HG02678 (cell line): Measurements from ENCODE around the gene SYP.
"Not testable (repeated sequence)": the region's sequence is repeated elsewhere in the genome, so short reads cannot be mapped to it uniquely, and the experiment has no call there.

Source experiments
- ATAC-seq: cut with Tn5 transposase; IDR thresholded peaks from one replicate; pipeline ENCODE4 v1.9.1; 2021; ENCODE audit warnings: mild to moderate bottlenecking, moderate library complexity; ENCODE audit not compliant: unreplicated experiment

SYP gene

DNA sequence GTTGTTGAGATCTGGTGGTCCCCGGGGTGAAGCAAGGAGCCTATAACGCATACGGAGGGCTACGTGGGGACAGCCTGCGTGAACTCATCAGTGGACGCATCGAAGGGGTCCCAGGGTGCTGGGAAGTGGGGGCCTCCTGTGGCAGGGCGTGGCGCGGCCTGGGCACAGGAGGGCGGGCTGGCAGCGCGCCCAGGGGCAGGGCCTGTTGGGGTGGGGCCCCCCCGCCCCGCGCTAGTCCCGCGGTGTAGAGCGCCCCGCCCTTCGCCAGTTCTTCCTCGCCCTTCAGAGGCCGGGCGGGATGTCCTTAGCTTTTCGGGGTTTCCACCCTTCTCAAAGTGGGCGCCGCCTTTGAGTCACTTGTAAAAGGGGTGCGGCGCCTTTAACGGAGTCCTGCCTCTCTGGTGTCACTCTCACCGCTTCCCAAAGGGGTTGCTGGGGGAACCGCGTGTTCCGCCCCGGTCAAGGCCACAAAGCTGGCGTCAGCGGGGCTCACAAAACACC is 27.7 kb downstream of the SYP start:
- peak; percentile 75 for ATAC-seq

DNA sequence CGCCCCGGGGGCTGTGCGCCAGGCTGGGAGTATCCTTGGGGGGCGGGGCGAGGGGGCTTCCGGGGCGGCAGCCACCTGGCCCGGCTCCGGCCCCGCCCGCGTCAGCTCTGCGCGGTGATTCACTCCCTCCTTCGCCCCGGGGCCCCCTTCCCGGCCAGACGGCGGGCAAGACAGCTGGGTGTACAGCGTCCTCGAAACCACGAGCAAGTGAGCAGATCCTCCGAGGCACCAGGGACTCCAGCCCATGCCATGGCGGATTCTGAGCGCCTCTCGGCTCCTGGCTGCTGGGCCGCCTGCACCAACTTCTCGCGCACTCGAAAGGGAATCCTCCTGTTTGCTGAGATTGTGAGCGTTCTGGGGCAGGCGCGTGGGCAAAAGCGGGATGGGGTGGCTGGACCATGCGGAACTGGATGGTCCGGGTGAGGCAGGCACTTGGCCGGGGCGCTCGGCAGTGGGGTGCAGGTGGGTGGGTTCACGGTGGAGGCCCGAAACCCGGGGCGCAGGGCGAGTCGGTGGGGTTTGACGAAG is 28.2 kb downstream of the SYP start, which contains the start of gene PLP2:
PLP2 (plus strand) TSS at position 147 of the 528 bp plus-strand sequence; CDS start at position 250, 103 bp downstream.
- ATAC-seq: peak; percentile 40

DNA sequence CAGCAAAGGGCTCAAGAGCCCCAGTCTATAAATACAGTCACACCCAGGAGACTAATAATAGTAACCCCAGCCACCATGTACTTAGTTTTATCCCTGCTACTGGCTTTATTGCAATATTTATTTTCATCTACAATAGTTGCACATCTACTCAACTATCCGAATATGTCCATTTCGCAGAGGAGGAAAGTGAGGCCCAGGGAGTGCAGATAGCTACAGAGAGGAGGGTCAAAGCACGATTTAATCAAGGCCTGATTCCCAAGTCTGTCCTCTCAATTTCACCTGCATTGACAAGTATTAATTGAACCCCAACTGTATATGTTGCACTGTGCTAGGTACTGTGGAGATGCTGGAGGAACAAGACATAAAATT is 32.3 kb downstream of the SYP start:
- no peak for ATAC-seq

DNA sequence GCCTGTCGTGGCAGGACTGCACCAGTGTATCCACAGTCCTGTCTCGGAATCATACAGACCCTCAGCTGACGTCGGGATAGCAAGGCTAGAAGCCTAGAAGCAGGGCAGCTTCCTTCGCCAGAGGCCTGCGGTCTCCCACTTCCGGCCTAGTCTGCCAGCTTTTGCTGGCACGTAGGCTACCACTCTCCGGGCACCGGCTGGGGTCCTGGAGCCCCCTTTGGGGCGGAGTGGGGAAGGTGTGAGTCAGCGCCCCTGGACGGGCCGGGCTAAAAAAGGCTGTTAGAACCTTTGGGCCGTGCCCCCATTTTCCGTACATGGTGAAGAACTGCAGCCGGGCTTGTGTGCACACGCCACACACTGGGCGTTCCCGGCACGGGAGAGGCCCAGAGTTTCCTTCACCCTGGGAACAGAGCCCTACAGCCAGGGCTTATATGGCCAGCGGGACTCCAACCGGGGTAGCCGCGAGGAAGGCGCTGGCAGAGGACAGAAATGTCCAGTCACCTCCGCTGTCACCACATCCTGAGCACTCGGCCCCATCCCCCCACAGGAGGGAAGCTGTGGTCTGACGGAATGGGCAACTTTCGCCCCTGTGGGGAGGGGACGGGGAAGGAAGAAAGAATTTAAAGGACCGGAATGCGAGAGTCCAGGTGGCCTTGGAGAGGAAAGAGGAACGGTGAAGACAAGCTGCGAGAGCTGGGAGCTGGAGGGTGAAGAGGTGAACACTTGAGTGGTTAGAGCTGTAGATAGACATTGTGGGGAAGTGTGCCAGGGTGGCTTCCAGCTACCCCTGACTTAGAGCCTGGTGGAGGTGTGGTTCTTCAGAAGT is 32.9 kb downstream of the SYP start:
- no peak for ATAC-seq

DNA sequence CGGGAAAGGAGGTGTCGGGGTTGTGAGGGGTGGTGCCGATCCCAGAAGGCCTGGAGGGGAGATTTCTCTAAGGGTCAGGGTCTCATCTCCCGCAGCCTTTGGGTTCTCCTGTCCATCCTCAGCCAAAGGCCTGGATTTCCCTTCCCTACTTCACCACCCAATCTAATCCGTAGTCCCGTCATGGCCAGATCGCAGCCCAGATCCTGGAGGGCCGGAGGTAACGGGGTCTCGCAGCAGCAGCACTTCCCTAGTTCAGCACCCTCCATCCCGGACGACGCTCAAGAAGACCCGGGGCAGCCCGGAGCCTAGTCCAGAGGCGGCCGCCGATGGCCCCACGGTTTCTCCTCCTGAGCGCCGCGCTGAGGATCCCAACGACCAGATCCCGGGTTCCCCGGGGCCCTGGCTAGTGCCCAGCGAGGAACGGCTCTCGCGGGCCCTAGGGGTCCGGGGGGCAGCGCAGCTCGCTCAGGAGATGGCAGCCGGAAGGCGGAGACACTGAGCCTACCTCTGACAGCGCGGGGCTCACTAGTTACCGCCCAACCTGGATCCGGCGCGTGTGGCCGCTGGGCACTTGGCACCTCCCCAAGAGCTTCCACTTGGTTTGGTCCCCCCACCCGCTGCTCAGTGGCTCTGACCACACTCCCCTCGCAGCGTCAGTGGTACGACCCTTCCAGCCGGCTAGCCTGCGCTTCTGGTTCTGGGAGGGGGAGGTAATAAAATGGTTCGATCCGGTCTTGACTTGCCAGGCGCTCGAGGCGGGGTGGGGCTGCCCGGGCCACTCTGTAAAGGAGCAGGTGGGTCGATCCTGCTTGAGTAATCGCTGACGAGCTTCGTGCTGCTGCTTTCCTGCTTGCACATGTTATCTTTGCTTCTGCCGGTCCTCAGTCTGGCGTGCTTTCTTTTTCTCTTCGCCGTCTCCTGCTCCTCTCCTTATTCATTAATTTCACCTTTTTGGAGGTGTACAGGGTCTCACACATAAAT is 33.8 kb downstream of the SYP start:
- ATAC-seq: peak; percentile 41

DNA sequence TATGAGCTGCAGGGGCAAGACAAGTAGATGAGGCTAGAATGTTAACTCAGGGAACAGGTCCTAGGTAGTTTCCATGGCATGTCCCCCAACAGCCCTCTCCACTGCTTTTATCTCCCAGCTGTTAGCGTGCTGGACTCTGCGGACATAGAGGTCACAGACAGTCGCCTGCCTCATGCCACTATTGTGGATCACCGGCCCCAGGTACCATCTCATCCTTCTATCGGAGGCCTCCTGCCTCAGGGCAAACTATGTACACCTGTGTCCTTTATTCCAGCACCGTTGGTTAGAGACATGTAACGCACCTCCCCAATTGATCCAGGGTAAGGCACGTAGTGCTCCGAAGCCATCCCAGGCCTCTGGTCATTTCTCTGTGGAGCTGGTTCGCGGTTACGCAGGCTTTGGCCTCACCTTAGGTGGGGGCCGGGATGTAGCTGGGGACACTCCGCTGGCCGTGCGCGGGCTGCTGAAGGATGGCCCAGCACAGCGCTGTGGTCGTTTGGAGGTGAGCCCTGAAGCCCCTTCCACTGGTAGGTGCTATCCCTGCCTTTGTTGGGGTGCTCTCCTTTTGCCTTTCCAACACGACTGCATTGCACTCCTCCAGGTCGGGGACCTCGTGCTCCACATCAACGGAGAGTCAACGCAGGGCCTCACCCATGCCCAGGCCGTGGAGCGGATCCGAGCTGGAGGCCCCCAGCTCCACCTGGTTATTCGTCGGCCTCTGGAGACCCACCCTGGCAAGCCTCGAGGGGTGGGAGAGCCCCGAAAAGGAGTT is 35.2 kb downstream of the SYP start:
- no peak for ATAC-seq

DNA sequence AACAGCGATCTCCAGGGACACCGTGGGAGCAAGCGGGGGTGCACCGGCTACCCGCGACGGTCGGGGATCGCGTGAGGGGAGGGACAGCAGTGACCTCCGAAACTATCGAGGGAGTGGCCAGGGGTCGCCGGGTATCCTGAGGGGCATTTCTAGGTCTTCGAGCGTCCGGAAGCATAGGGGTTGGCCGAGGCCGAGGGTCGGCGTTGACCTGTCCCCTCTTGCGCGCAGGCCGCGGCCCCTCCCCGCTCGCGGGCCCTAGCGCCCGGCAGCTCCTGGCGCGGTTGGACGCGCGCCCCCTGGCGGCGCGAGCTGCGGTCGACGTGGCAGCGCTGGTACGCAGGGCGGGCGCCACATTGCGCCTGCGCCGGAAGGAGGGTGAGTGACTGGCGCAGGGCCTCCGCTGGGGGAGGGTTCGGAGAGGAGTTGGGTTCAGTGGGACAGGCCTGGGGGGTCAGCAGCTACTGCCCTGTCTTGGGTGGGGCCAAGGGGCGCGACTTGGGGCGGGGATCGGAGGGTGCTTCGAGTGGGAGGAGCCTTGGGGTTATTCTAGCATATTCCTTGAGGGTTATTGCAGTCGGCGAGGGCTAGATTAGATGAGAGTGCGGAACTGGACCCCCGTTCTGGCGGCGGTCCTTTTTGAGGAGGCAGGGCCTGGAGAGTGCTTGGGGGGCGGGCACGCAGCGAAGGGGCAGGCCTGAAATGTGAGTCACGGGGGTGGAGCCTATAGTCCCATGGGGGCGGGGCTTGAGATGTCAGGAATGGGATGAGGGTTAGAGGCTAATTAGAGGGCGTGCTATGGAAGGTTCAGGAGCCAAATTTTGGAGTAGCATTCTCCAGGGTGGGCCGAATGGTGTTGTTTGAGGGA is 36.2 kb downstream of the SYP start:
- peak; percentile 66 for ATAC-seq

DNA sequence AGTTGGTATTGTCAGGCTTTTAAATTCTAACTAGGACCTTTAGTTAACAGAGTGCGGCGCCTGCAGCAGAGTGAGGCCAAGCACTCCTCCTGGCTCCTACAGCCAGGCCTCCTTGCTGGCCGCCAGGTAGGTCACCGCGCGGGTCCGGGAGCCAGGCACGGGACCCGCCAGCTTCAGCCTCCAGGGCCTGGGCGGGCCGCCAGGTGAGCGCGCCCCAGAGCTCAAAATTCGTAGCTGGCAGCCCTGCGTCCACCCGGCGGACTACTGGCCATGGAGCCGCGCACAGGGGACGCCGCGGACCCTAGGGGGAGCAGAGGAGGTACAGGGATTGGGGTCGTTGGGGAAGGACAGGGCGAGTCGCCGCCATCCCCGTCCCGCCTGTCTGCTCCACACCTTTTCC is 37.4 kb downstream of the SYP start, which contains the start of gene MAGIX:
MAGIX (plus strand) TSS at position 139 of the 400 bp plus-strand sequence; CDS start at position 271, 132 bp downstream.
- no peak for ATAC-seq

DNA sequence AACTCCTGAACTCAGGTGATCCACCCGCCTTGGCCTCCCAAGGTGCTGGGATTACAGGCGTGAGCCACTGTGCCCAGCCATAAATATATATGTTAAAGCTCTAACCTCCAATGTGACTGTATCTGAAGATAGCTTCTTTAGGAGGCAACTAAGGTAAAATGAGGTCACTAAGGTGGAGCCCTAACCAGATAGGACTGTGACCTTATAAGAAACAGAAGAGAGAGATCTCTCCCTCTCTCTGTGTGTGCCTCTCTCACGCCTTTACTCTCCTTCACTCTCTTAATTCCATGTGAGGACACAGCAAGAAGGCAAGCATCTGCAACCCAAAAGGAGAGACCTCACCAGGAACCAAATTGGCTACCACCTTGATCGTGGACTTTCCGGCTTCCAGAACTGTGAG is 38.4 kb downstream of the SYP start:
- no peak for ATAC-seq

DNA sequence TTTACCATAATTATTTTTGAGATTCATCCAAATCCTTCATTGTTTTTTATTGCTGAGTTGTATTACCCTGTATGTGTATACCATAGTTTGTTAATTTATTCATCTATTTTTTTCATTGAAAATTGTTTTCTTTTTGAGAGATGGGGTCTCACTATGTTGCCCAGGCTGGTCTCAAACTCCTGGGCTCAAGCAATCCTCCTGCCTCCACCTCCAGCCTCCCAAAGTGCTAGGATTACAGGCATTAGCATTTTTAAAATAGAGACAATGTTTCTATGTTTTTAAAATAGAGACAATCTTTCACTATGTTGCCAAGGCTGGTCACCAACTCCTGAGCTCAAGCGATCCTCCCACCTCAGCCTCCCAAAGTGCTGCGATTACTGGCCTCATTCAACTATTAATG is 39.1 kb downstream of the SYP start:
- no peak for ATAC-seq

DNA sequence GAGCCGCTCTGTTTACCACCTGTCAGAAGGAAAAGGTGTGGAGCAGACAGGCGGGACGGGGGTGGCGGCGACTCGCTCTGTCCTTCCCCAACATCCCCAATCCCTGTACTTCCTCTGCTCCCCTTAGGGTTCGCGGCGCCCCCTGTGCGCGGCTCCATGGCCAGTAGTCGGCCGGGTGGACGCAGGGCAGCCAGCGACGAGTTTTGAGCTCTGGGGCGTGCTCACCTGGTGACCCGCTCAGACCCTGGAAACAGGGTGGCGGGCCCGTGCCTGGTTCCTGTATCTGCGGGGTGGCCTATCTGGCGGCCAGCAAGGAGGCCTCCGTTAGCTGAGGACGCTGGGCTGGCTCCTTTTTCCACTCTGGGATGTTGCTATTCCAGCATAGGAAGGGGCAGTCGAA is 42.8 kb downstream of the SYP start:
- ATAC-seq: no peak

DNA sequence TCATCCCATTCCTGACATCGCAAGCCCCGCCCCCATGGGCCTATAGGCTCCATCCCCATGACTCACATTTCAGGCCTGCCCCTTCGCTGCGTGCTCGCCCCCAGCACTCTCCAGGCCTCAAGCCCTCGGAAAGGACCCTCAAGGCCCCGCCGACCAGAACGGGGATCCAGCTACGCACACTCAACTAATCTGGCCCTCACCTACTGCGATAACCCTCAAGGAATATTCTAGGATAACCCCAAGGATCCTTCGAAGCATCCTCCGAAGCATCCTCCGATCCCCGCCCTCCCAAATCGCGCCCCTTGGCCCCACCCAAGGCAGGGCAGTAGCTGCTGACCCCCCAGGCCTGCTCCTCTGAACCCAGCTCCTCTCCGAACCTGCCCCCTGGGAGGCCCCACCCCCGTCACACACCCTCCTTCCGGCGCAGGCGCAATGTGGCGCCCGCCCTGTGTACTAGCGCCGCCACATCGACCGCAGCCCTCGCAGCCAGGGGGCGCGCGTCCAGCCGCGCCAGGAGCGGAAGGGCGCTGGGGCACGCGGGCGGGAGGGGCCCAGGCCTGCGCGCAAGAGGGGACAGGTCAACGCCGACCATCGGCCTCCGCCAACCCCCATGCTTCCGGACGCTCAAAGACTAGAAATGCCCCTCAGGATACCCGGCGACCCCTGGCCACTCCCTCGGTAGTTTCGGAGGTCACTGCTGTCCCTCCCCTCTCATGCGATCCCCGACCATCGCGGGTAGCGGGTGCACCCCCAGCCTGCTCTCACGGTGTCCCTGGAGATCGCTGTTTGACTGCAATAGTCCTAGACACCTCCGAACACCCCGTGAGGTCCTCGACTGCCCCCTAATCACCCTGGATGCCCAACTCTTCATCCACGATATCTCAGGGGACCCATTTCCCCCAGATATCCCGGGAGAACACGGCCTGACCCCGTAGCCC is 43.8 kb downstream of the SYP start:
- peak; percentile 95 for ATAC-seq

DNA sequence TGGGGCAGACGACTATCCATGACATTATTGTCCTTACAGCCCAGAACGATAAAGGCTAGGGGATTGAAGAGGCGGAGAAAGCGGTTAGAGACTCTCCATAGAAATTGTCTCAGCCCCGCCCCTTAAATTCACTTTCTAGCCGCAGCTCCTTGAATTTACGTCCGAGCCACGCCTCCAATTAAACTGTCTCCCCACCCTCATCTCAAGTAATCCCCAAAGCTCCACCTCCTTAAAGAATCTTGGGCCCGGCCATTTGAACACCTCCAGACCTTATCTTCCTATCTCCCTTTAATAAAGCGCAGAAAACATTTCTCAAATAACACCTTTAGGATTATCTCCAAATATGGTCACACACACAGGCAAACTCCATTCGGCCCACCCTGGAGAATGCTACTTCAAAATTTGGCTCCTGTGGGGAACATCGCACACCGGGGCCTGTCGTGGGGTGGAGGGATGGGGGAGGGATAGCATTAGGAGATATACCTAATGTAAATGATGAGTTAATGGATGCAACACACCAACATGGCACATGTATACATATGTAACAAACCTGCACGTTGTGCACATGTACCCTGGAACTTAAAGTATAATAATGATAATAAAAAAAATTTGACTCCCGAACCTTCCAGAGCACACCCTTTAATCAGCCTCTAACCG is 44.6 kb downstream of the SYP start:
- ATAC-seq: no peak

DNA sequence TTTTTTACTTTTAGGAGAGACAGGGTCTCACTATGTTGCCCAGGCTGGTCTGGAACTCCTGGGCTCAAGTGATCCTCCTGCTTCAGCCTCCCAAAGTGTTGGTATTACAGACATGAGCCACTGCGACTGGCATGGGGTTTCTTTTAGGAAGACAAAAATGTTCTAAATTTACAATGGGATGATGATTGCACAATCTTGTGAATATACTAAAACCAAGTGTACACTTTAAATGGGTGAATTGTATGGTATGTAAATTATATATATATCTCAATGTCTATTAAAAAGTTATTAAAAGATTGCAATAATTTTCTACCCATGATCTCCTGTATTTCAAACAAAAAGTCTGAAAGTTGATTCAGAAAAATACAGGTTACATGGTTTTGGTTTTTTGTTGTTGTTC is 46.5 kb downstream of the SYP start:
- ATAC-seq: no peak

DNA sequence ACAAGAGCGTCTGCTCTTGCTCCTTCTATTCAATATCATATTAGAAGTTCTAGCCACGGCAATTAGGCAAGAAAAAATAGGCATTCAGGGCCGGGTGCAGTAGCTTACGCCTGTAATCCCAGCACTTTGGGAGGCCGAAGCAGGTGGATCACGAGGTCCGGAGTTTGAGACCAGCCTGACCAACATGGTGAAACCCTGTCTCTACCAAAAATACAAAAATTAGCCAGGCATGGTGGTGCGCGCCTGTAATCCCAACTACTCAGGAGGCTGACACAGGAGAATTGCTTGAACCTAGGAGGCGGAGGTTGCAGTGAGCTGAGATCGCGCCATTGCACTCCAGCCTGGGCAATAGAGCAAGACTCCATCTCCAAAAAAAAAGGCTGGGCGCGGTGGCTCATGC is 50.7 kb downstream of the SYP start:
- not testable (repeated sequence) for ATAC-seq

DNA sequence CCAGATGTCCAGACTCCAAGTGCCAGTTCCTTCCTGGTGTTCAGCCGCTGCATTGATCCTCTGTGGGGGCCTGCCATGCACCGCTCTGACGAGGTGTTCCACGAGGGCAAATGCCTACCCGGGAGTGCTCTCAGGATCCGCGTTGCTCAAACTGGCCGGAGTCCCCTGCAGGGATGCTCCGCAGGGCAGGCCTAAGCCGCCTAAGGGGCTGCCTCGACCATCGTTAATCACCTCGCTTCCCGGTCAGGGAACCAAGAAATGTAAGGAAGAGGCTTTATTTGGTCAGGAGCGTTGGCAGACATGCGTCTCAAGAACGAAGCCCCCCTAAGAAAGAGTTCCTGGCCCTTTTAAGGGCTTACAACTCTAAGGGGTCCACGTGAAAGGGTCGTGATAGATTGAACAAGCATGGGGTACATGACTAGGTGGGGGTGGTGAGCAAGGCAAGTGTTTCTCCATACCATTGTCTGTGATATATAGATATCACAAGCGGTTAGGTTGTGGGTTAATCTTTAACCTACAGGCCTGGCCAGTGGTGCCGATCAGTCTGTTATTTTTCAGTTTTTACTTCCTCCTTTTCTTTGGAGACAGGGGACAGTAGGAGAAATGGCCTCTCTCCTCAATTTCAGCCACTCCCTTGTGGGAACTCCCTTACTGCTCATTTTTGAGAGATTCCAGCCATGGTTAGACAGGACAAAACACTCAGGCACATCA is 51.4 kb downstream of the SYP start:
- ATAC-seq: not testable (repeated sequence)

DNA sequence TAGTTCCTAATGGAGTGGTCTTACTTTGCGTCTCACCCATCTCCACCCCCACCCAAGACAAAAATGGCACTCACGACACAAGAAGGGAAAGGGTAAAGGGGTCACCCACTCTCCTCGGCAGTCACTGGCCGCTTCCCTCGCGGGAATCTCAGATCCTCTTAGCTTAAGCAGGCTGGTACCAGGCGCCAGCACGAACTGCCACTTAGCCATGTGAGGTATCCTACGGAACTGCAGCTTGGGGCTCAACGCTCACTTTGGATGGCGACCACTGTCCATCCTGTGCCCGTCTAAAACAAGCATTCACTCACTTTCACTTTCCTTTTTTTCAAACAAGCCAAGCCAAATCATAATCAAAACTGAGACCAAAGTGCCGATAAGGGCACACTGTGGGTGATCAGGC is 52.1 kb downstream of the SYP start:
- no peak for ATAC-seq
